C4-2B (cell line): ENCODE data around the gene CNTN5.

Source experiments
- H3K27ac ChIP-seq: fragments of 450-650 bp; 2 replicates; pipeline ENCODE4 v1.5.1; 2017
- ZFX ChIP-seq: fragments of 450-650 bp; IDR thresholded peaks from 2 replicates; pipeline ENCODE4 v1.6.1; 2017
- TF ChIP-seq, protein P1 (sequence below): fragments of 450-650 bp; conservative IDR thresholded peaks from 2 replicates; pipeline ENCODE4 v1.5.1; 2017; ENCODE audit warnings: mild to moderate bottlenecking

CNTN5 gene

DNA sequence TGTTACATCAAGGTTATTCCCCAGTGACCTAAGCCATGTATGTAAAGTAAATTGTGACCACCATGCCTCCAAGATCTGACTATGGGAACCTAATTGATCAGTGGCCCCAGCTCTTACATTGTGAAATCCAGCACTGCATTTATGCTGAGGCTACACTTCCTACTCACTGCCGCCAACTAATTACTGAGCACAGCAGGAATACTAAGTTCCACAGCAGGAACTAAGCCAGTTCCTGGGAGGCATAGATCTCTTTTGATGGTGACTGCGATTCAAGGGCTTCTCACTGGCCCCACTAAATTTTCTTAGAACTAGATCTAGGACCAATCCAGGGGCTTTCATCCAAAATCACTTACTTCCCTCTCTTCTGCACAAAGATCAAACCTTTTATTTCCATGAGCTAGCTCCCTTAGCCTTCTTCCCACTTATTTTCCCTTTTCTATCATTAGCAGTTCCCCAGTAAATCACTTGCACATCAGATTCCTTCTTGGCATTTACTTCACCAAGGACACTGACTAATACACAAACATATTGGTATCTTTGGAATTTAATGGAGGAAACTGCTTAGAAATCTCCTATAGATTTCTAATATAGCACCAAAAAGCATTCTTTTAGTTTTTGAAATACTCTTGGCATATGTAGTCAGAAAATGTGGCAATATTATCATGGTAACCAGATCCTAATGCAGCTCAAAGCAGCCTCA lies 46.0 kb downstream of the CNTN5 start:
- H3K27ac ChIP-seq, result no peak overlapping the region
- TF ChIP-seq, protein P1, sequence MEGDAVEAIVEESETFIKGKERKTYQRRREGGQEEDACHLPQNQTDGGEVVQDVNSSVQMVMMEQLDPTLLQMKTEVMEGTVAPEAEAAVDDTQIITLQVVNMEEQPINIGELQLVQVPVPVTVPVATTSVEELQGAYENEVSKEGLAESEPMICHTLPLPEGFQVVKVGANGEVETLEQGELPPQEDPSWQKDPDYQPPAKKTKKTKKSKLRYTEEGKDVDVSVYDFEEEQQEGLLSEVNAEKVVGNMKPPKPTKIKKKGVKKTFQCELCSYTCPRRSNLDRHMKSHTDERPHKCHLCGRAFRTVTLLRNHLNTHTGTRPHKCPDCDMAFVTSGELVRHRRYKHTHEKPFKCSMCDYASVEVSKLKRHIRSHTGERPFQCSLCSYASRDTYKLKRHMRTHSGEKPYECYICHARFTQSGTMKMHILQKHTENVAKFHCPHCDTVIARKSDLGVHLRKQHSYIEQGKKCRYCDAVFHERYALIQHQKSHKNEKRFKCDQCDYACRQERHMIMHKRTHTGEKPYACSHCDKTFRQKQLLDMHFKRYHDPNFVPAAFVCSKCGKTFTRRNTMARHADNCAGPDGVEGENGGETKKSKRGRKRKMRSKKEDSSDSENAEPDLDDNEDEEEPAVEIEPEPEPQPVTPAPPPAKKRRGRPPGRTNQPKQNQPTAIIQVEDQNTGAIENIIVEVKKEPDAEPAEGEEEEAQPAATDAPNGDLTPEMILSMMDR, result no peak
- TF ChIP-seq ZFX, result no peak

DNA sequence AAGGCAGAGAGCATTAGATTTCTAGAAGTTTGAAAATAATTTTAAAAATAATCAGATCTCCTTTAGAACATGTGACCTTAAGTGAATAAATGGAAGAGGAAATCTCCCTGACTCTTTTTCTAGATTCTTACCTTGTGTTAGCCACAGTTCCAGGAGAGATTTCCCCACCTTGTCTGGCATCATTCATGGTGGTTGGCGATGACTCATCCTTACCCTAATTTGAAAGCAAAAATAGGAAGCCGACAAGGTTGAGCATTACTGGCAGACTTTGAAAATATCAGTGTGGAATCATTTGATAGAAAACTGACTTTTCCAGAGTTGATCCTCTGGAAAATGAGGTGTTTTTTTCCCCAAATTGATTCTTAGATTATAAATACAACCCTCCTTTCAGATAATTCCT lies 48.1 kb downstream of the CNTN5 start:
- H3K27ac ChIP-seq, result no peak overlapping the region
- no peak for TF ChIP-seq ZFX
- TF ChIP-seq, protein P1, result no peak

DNA sequence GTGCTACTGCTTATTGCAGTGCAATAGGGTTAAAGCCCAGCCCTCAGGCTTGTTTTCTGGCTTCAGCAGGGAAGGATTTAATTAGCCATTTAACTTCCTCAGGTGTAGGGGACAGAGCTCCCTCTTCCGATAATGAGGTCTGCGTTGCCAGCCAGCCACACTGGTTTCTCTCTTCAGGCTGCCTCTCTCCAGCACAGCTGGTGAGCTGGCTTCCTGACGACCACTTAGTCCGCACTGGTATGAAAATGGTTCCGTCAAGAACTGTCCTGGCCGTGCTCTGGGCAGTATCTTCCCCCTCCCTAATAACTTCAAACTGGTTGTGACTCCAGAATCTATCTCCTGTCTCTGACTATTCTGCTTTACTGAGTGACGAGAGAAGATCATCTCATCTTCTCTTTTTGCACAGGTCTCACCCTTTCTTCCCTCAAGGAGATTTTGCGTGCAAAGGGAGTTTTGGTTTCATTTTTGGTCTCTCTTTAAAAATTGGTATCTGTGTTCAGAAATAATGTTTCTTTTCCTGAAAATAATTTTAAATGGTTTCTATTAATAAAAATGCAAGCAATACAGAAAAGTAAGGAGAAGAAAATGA lies 49.2 kb downstream of the CNTN5 start:
- TF ChIP-seq, protein P1, result peak; percentile 35
- no peak for TF ChIP-seq ZFX

DNA sequence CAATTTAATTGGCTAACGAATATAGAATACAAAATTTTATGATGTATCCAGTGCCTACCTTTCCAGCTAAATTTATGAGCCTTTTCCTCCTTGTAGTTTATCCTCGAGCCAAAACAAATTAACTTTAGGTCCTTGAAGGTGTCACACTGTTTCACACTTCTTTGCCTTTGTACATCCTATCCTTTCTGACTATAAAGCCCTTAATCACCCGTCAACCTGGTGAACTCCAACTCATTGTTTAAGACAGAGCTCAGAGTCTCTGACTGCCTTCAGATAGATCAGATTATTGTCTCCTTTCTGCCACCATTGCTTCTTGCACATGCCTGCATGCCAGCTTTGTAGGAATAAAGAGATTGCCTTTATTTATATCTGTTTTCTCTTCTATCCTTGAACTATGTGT lies 58.8 kb downstream of the CNTN5 start:
- H3K27ac ChIP-seq, result no peak overlapping the region
- TF ChIP-seq, protein P1, result no peak
- TF ChIP-seq ZFX, result no peak

More for the DNA sequence above, 49.2 kb downstream of the CNTN5 start:
- no peak overlapping the region for H3K27ac ChIP-seq

DNA sequence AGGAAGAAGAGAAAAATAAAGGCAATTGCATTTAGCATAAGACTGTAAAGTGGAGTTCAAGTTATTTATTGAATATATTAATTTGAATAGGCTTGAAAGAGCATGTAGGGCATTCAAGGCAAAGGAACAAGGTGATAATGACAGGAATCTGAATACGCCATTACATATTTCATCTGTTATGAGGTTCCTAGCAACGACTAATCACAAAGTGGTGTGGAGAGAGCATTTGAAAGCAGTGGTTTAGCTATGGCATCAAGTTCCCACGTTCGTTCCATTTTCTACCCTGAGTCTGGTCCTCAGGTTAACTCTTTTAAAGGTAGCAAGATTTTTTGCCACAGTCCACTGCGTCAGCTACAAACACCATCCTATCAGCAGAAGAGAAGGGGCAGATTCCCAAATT lies 59.4 kb downstream of the CNTN5 start:
- TF ChIP-seq, protein P1, result no peak
- no peak for TF ChIP-seq ZFX
- no peak overlapping the region for H3K27ac ChIP-seq

DNA sequence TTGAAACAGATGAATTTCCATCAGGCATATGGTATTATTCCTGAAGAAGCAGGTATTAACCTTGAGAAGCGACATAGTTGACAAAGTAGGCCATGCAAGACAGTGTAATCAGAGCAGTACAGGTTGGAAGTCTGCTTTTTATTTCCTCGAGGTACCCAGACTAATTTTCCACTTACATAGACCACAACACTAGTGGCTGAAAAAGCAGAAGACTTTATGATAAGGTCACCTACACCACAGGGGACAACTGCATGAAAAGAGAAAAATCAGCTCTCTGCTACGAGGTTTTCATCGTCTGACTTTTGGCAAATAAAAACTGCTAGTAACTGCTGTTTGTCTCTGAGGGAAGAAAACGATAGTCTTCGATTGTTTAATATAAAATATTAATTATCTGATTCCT lies 77.5 kb downstream of the CNTN5 start:
- no peak overlapping the region for H3K27ac ChIP-seq
- no peak for TF ChIP-seq ZFX
- TF ChIP-seq, protein P1, result no peak

DNA sequence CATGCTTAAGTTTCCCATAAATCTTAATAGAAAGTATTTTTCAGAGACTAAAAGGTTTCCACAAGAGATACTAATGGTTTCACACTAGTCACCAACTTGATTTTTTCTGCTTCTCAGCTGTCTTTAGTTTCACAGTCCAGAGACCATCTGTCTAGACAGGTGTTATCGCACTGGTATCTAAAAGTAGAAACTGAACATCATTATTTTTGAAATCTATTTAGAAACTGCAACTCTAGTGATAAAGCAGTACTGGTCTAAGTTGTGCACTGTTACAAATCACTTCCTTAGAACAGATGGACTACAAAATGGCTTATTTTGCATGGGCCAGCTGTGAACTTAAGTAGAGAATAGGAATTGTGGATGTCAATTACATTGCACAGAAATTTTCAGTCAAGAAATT lies 78.0 kb downstream of the CNTN5 start:
- no peak for TF ChIP-seq ZFX
- TF ChIP-seq, protein P1, result no peak

More for the DNA sequence above, 78.0 kb downstream of the CNTN5 start:
- H3K27ac ChIP-seq, result no peak overlapping the region
